VCaP (cell line): ENCODE measurements around the gene ISOC2.
A peak's percentile ranks its signal among the peaks of the same experiment; 100 is the strongest.

ENCODE experiments used
- H3K27ac ChIP-seq: fragments of 450-650 bp; 2 replicates; pipeline ENCODE4 v1.5.1; 2017
- CTCF ChIP-seq: fragments of 450-650 bp; conservative IDR thresholded peaks from 2 replicates; pipeline ENCODE4 v1.5.1; 2017; ENCODE audit warnings: mild to moderate bottlenecking, moderate library complexity

Gene ISOC2

GRCh38 chr19:55472463-55472862 lies 11.0 kb upstream of the ISOC2 start:
- no peak for TF ChIP-seq CTCF
- H3K27ac ChIP-seq, result no peak overlapping the region

DNA sequence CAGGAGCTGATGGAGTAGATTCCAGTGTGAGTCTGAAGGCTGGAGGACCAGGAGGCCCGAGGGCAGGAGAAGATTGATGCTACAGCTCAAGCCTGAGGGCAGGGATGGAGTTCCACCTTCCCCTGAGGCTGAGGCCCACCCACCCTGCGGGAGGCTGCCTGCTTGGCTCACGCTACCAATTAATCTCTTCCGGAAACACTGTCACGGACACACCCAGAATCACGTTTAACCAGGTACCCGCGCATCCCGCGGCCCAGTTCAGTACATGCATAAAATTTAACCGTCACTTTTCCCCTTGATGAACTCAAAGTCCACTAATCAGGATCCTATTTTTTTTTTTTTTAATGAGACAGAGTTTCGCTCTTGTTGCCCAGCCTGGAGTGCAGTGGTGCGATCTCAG lies 9.8 kb upstream of the ISOC2 start:
- H3K27ac ChIP-seq, result no peak overlapping the region
- TF ChIP-seq CTCF, result no peak

DNA sequence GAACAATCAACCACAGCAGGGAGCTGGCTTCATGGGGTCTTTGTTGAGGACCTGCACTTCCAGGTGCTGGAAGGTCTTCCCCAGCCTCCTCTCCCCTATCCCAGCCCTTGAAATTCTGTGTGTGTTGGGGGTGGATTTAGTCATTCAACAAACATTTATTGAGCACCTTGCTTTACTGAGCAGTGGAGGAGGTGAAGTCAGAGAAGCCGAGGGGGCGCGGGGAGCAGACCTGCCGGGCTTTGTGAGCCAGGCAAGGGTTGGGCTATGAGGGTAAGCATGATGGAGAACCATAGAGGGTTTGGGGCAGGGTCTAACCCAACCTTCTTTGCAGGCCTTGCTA lies 6.6 kb upstream of the ISOC2 start:
- no peak overlapping the region for H3K27ac ChIP-seq

DNA sequence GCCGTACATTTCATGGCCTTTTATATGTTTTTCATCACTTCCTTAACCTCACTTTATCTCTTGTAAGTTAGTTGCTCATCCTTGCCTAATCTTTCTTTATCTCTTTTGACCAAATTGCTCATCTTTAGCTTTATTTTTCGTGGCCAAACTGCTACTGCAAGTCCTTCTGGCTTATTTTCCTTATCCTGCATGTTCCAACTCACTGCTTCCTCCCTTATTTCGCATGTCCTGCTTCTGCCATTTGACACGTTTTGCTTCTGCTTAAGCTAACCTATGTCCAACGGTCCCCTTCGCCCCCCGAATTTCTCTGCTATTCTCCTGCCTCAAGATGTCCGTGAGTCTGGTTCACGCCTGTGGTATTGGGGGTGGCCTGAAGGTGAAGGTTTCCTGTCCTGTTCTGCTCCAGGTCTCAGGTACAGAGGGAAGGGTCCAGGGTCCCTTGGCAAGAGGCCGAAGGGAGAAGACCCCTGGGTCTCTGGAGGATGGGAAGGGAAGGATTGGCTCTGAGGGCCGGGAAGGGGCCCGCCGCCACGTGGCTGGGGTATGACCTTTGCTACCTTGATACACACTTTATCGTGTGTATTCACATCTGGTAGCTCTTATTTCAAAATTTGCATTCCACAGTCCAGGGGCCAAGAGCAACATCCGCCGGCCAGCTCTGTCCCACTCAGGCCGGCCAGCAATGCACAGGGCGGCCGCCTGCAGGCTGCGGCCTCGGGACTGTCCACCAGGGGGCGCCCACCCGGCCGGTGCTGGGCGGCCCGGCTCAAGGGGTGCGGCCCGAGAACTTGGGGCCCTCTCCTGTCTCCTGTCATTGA lies 6.0 kb upstream of the ISOC2 start:
- peak; percentile 97 for TF ChIP-seq CTCF

More for the DNA sequence above, 6.6 kb upstream of the ISOC2 start:
- TF ChIP-seq CTCF, result peak; percentile 72

GRCh38 chr19:55466241-55466614 lies 4.8 kb upstream of the ISOC2 start:
- TF ChIP-seq CTCF, result no peak
- H3K27ac ChIP-seq, result no peak overlapping the region

More for the DNA sequence above, 6.0 kb upstream of the ISOC2 start:
- H3K27ac ChIP-seq, result no peak overlapping the region

- no peak for TF ChIP-seq CTCF
These were observed 4.2 kb upstream of the ISOC2 start for GRCh38 chr19:55465460-55466240.

DNA sequence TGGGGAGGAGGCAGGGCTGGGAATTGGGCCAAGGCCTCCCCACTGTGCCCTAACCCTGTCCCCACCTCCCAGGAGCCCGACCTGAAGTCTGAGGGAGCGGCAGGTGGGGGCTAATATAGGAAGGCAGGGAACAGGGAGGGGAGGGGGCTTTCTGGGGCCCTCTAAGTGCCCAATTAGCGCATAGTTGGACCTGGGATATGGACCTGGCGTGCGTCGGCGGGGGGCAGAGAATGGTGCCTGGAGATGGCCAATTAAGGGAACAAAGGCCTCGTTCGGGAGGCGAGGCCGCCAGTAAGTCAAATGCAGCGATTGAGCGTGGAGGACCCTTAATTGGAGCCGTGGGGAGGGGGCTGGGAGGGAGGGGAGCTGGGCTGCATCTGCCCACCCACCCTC lies 3.2 kb upstream of the ISOC2 start, which contains the start of gene C19orf85:
Gene C19orf85 (minus strand): TSS at position 90 of the 393 bp plus-strand sequence. CDS start 197 bp downstream, outside the sequence.
- TF ChIP-seq CTCF, result no peak

More at GRCh38 chr19:55465460-55466240, 4.2 kb upstream of the ISOC2 start:
- no peak overlapping the region for H3K27ac ChIP-seq

More for the DNA sequence above, 3.2 kb upstream of the ISOC2 start, which contains the start of gene C19orf85:
- H3K27ac ChIP-seq, result no peak within 1 kb of the TSS
